ENCODE measurements around the gene DISP1. TPM values are rescaled to one million over a fixed set of nuclear protein-coding genes. Genes with fewer than 3 reads are reported as not detected.

DISP1 gene
- total RNA-seq: 2.2 and 2.5 TPM in 2 replicates
- polyA plus RNA-seq (2012): 2.8 TPM

DNA sequence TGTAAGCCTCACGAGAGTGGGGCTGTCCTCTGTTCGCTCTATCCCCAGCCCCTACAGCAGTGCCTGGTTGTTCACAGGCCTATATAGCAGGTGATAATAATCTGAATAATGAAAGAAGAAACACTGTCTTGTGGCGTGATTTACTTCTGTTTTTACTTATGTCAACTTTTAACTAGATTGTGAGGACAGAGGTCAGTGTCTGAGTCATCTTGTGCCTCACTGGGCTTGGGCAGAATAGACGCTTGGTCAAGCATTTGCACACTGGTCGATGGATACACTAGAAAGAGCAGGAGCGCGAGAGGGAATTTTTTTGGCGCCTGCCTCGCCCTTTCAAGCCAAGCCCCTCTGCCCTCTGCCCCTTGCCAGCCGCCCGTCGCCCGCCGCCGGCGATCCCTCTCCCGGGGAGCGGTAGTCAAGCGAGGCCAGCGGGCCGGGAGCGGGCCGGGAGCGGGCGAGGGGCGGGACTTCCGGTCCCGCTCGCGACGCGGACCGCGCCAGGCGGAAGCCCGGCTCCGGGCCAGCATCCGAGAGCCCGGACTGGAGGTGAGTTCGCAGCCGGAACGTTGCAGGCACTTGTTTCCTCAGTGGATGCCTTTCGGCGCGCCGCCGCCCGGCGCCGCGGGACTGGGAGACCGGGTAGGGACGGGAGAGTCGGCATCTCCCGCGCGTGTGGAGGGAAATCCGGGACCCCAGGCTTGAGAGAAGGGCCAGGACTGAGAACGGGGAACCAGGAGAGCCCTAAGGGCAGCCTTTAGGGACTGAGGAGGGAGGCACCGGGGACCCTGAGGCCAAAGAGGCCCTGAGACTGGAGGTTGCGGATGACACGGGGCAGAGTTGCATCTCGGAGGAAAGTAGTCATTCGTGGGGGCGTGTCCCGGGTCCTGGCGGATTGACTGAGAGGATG is at the start of gene DISP1:
DISP1 (plus strand) TSS at position 504 of the 904 bp plus-strand sequence. CDS start 127,785 bp downstream, outside the sequence.
- DNase-seq (ENCODE audit: low read depth): peak; percentile 82

GRCh38 chr1:222767152-222767571 is 47.7 kb upstream of the DISP1 start:
- no peak for DNase-seq (ENCODE audit: low read depth)

DNA sequence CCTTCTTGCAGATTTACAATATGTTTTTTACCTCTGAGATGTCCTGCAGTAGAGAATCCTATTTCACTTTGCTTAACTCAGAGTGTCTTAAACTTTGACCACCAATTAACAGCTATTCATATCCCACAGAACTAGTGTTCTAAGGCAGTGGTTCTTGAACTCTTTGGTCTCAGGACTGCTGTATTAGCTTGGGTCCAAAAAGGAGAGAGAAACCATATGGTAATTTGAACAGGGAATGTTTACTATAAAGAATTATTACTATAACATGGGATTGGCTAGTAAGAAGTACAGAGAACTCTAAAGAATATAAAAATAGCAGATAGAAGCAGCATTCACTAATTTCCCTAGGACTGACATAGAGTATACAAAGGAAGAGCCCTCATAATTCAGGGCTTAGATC is 46.2 kb upstream of the DISP1 start:
- DNase-seq (ENCODE audit: low read depth): no peak

- no peak for DNase-seq (ENCODE audit: low read depth)
Observed at GRCh38 chr1:222769181-222769580, 45.7 kb upstream of the DISP1 start.

GRCh38 chr1:222769971-222770620 is 44.7 kb upstream of the DISP1 start:
- DNase-seq (ENCODE audit: low read depth): no peak

DNA sequence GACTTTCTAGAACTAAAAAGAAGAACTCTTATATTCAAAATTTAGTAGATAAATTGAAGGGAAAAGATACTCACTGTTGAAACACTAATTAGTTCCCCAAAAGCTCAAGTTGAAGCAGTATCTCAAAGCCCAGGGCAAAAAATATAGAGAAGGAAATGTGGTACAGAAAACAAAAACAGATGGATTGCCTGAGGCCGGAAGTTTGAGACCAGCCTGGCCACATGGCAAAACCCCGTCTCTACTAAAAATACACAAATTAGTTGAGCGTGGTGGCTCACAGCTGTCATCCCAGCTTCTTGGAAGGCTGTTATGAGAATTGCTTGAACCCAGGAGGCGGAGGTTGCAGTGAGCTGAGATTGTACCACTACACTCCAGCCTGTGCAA is 41.9 kb upstream of the DISP1 start:
- peak; percentile 80 for DNase-seq (ENCODE audit: low read depth)

GRCh38 chr1:222777463-222777862 is 37.4 kb upstream of the DISP1 start:
- DNase-seq (ENCODE audit: low read depth): no peak

DNA sequence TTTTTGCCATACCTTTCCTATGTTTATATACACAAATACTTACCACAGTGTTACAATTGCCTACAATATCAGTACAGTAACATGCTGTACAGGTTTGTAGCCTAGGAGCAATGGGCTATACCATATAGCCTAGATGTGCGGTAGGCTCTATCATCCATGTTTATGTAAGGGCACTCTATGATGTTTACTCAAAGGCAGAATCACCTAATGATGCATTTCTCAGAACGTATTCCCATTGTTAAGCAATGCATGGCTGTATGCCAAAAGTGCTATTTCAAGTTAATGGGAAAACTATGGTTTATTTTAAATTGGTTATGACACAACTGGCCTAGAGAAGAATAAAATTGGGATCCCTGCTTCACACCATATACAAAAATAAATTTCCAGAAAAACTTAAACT is 36.9 kb upstream of the DISP1 start:
- no peak for DNase-seq (ENCODE audit: low read depth)

DNA sequence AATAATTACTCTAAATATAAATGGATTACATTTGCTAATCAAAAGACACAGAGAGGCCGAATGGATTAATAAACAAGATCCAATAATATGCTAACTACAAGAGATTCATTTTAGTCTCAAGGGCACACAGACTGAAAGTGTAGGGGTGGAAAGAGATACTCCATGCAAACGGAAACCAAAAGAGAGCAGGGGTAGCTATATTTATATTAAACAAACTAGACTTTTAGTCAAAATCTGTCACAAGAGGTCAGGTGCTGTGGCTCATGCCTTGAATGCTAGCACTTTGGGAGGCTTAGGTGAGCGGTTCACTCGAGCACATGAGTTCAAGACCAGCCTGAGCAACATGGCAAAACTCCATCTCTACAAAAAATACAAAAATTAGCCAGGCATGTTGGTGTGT is 33.6 kb upstream of the DISP1 start:
- no peak for DNase-seq (ENCODE audit: low read depth)

- DNase-seq (ENCODE audit: low read depth): no peak
Observed at GRCh38 chr1:222783051-222783450, 31.8 kb upstream of the DISP1 start.

DNA sequence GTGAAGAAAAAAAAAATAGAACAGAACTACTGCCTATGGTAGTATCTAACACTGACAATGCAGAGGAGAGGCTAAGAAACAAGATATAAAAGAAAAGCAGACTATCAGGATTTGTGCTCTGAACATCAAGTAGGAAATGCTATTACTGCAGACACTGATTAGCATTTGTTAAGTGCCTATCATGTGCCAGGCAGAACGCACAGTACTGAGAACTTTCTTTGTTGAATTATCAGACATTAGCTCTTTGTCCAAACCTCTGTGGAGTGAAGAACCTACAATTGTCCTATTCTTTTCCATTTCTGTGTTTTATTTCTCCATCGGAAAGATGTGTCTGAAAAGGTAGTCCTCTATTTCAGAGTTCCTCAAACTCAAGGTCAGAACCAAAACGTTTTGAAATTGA is 30.5 kb upstream of the DISP1 start:
- no peak for DNase-seq (ENCODE audit: low read depth)

- no peak for DNase-seq (ENCODE audit: low read depth)
Observed at GRCh38 chr1:222784916-222785315, 29.9 kb upstream of the DISP1 start.

DNA sequence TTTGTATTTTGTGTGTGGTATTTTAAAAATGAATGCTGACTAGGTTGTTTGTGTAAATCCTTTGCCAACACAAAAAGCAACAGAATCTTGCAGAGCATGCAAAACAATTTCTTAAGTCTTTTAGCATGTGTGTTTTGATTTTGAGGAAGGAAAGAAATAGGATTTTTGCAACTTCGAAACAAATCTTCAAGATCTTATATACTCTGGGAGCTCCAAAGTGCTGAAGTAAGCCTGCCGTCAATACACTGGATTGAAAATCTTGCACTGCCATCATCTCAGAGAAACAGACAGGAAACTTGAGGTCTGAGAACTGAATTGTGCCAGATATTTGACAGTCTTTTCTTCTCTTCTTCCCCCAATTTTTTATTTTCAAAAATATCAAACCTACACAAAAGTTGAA is 29.3 kb upstream of the DISP1 start:
- DNase-seq (ENCODE audit: low read depth): no peak

DNA sequence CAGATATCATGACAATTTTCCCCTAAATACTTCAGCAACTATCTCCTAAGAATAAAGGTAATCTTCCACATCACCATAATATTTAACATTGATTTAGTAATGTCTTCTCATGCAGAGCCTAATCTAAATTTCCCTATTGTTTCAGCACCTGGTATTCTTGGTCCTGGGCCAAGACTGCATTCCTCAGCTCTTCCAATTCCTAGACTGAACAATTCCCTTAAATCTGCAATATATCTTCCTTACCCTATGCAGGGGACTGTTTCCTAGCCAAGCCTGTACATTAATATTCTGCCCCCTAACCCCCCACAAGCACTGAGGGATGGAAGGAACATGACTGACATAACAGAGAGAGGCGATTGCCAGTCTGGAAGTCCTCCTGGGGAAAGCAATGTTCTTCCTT is 28.7 kb upstream of the DISP1 start:
- peak; percentile 26 for DNase-seq (ENCODE audit: low read depth)

DNA sequence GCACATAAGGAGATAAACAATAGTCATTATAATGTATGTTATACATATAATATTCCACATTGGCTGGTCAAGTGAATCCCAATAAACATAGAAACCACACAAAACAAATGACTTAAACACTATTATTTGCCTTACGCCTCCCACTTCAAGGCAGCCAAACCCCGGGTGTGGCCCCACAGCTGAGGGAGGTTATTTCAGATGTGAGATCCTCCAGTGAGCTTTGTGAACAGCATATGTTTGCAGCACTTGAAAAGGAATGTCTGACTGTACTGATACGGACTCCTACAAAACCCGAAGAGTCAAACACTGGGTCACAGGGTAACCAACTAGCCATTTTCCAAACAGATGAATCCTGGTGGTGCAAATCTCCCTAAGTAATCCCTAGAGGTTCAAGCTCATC is 27.1 kb upstream of the DISP1 start:
- DNase-seq (ENCODE audit: low read depth): peak; percentile 45

DNA sequence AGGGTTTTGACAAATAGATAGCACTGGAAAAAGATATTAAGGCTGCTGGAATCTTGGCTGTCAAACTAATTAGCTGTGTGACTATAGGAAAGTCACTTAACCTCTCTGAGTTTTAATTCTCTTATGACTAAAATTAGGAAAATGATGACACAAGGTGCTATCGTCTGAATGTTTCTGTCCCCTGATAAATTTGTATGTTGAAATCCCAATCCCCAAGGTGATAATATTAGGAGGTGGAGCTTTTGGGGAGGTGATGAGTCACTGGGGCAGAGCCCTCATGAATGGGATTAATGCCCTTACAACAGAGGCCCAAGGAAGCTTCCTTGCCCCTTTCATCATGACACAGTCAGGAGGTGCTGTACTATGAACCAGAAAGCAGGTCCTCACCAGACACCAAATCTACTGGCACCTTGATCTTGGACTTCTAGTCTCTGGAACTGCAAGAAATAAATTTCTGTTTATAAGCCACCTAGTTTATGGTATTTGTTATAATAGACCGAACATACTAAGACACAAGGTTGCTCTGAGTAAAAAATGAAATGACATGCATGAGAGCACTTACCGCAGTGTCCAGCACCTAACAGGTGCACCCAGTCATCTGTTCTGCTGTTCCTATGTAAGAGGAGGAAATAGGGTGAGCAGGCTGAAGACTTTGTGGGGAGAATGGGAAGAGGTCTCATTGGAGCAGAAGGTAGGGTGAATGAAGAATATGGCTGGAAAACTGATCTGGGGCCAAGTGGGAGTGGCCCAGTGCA is 26.3 kb upstream of the DISP1 start:
- no peak for DNase-seq (ENCODE audit: low read depth)

DNA sequence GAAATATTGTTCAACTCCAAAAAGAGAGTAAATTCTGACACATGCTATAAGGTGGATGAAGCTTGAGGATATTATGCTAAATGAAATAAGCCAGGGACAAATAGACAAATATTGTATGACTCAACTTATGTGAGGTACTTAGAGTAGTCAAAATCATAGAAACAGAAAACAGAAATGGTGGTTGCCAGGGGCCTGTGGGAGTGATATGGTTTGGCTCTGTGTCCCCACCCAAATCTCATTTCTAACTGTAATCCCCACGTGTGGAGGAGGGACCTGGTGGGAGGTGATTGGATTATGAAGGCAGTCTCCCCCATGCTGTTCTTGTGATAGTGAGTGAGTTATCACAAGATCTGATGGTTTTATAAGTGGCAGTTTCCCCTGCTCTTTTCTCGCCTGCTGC is 24.7 kb upstream of the DISP1 start:
- DNase-seq (ENCODE audit: low read depth): no peak

DNA sequence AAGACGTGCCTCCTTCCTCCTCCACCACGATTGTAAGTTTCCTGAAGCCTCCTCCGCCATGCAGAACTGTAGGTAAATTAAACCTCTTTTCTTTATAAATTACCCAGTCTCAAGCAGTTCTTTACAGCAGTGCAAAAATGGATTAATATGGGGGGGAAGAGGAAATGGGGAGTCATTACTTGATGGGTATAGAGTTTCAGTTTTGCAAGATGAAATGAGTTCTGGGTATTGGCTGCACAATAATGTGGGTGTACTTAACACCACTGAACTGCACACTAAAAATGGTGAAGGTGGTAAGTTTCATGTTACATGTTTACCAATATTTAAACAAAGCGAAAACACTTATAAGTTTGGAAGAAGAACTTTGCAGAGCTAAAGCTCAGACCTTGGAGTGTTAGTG is 24.3 kb upstream of the DISP1 start:
- DNase-seq (ENCODE audit: low read depth): no peak

DNA sequence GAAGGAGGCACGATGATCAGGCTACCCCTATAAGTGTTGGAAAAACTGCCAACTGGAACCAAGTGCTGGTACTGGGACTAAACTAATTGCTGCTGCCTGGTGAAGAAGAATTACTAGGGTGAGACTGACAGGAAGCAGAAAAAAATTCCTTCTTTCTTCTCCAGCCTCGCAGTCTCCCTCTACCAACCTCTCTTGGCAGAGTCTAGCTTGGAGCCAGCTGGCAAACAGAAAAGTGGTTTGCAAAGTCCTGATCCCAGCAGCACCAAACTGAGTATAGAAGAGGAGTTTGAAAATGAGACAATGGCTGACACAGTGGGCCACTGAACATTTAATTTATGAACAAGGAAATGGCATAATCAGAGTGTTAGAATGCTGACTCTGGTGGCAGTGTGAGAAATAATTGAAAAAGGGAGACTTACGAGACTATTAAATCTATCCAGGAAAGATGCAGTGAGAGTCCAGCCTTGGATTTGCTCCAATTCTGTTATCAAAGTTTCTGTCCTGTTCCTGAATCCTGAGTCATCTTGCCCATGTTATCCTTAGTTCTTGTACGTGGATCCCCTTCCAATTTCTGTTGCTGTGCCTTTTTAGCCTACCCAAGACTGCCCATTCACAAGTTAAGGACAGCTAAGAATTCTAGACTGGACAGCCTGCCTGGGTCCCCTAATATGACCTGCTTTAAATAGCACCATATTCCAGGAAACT is 23.7 kb upstream of the DISP1 start:
- DNase-seq (ENCODE audit: low read depth): peak; percentile 29

DNA sequence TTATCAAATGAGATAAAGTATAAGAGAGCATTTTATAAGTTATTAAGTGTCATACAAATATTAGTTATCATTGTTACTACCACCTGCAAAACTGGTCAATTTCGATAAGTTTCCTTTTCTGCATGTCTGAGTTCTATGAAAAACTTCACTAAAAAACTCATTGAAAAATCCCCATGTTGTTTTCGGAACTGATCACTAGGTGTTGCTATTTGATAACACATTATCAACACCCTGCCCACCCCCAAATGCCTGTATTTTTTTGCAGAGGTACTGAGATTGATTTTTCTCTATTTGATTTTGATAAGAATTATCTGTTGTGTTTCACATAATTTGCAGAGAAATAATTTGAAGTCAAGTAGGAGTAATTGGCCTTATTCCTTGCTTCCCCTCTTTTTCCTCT is 22.1 kb upstream of the DISP1 start:
- no peak for DNase-seq (ENCODE audit: low read depth)
